COLO668 (cell line): Measurements from ENCODE around the gene PPP2R3B.
"Not testable (repeated sequence)": the region's sequence is repeated elsewhere in the genome, so short reads cannot be mapped to it uniquely, and the experiment has no call there.

Experiments used
- DNase-seq: peaks from one replicate; lab custom pipeline; 2025; ENCODE audit not compliant: unreplicated experiment; lab: John Stamatoyannopoulos, UW

PPP2R3B gene

GRCh38 chrX:338836-339400 is 47.8 kb downstream of the PPP2R3B start:
- no peak for DNase-seq

DNA sequence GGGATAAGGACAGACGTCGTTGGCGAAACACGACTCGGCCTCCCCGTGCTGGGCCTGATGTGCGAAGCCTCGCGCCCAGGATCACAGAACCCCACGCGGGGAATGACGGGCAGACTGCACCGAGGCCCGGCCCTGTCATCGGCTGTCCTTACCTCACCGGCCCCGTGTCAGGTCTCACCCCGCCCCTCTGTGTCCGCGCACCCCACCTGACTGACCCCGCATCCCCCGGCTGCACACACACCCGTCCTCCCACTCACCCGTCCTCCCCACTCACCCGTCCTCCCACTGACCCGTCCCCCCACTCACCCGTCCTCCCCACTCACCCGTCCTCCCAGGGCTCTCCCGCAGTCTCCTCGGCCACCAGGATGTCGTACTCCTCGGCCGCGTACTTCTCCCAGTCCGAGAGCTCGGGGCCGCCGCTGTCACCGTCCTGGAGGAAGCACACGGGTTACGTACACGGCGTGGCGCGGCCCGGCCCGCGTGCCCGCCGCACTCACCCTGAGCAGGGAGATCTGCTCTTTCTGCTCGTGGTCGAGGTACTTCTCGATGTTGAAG is 48.3 kb downstream of the PPP2R3B start:
- DNase-seq, result no peak

- no peak for DNase-seq
Observed at GRCh38 chrX:337331-337831, 49.3 kb downstream of the PPP2R3B start.

DNA sequence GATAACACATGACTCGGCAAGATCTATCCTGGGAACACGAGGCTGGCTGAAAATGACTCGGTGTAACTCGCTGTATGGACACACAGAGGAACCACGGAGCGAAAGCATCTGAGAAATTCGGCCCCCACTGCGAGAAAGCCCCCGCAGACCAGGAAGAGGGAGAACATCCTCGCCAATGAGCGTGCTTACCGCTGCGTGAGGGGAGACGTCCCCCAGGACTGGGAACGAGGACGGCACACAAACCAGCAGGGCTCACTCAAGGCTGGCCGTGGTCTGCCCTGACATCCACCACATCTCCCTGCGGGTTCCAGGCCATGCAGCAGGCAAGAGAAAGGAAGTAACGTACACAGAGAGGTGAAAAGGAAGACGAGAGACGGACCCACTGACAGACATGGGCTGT is 50.5 kb downstream of the PPP2R3B start:
- DNase-seq, result no peak

GRCh38 chrX:335758-336155 is 51.0 kb downstream of the PPP2R3B start:
- no peak for DNase-seq

- DNase-seq, result no peak
Observed at GRCh38 chrX:334971-335757, 51.5 kb downstream of the PPP2R3B start.

DNA sequence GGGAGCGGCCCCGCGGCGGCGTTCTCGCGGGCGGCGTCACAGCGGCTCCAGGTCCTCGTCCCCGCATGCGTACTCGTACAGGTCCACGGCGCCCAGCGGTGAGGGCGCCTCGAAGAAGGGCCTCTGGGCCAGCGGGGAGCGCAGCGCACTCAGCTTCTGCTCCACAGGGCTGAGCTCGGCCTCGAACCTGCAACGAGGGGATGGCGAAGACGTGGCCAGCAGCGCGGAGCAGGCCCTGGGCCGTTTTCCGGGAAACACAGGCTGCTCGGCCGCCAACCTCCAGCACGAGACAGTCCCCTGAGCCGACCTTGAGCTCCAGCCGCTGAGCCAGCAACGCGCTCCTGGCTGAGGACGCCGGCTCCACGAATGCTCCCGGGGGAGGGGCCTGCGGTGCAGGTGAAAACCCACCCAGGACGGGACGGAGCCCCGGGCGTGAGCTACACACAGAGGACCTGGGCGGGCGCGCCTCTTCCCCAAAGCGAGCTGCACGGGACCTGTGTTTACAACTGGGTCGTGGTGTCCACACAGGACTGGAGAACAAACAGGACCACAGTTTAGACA is 52.3 kb downstream of the PPP2R3B start:
- no peak for DNase-seq

GRCh38 chrX:333611-334311 is 52.9 kb downstream of the PPP2R3B start:
- no peak for DNase-seq

DNA sequence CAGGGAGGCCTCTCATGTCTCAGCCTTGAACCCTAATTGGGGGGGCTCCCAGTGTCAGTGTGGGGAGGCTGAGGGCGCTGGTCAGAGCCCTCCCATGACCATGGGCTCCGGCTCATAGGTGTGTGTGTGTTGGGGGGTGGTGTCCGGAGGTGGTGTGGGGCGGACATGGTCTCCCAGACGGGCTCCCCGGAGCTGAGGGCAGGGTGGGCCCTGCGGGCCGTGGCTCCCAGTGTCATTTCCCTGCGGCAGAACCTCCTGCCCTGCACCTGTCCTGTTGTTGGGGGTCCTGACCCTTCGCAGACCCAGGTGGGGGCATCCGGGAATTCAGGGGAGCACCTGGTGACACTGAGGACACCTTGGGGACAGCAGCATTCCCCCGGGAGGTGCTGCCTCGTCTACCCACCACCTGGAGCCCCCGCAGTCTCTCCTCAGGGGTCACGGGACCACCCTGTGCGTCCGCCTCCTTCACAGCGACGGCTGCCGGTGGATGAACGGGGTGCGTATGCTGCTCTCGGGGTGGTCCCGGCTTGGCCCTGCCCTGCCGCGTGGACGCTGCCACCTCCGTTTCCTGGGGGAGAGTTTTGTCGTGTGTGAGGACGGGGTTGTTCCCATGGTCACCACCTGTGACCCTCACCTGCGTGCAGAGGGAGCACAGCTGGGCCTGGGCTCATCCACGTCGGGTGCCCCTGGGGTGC is 53.6 kb downstream of the PPP2R3B start:
- no peak for DNase-seq

- no peak for DNase-seq
Observed at GRCh38 chrX:332496-332860, 54.2 kb downstream of the PPP2R3B start.

DNA sequence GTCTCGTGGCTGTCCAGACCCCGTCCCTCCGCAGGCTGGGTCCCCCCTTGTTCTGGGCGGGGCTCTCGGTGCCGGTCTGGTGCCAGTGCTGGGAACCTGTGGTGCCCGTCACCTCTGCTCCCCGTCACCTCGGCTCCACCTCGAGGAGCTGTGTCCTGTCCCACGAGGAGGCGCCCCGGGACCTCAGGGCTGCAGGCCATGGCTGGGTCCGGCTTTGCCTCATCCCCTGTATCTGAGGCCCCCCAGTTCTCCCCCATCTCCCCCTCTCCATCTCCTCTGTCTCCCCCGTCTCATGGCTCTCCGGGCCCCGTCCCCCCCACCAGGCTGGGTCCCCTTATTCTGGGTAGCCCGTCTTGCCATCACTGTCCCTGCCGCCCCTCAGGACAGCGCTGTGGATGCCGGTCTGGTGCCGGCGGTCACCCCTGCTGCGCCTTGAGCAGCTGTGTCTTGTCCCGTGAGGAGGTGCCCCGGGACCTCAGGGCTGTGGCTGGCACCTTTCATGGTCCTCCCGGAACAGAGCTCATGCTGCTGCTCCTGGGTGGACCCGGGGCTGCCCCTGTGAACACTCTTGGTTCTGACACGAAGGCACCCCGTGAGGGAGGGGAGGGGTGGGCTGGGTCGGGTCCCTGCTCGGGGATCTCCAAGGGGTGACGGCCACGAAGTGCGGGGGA is 54.7 kb downstream of the PPP2R3B start:
- no peak for DNase-seq

GRCh38 chrX:331151-331824 is 55.4 kb downstream of the PPP2R3B start:
- DNase-seq, result no peak

DNA sequence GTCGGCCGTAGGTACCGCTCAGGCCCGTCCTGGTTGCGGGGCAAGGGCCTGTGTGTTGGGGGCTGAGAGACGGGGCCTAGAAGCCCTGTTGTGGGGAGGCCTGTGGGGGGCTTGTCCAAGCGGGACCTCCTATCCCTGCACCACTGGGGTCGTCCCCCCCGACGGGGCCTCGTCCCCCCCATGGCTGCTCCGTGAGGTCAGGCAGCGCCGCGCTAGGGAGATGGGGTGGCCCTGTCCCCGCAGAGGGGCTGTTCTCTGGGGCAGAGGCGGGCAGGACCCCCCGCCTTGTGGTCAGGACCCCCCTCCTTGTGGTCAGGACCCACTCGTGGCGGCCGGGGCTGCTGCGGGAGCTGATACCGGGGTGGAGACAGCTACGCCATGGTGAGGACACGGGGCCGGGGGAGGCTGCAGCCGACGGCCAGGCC is 56.0 kb downstream of the PPP2R3B start:
- DNase-seq, result no peak

- DNase-seq, result not testable (repeated sequence)
Observed at GRCh38 chrX:330141-330725, 56.5 kb downstream of the PPP2R3B start.

GRCh38 chrX:329291-329910 is 57.3 kb downstream of the PPP2R3B start:
- DNase-seq, result no peak

- no peak for DNase-seq
Observed at GRCh38 chrX:327660-328126, 59.0 kb downstream of the PPP2R3B start.

DNA sequence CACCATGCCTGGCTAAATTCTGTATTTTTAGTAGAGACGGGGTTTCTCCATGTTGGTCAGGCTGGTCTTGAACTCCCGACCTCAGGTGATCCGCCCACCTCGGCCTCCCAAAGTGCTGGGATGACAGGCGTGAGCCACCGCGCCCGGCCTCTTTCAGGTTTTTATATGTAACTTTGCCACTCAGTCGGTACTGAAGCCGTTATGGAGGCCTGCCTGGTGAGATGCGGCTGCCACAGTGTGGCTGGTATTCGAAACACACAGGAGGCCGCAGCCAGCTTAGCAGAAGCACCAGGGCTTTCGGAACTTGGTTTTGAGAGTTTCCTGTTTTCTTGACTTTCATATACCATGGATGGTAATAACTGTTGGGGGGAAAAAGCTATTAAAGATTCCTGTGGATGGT is 62.0 kb downstream of the PPP2R3B start:
- DNase-seq, result not testable (repeated sequence)

GRCh38 chrX:323721-324628 is 62.7 kb downstream of the PPP2R3B start:
- DNase-seq, result no peak
